K562 (cell line): ENCODE results near the gene RNF39. TPM values are rescaled to one million over a fixed set of nuclear protein-coding genes. Genes with fewer than 3 reads are reported as not detected.

Experiments
- ARHGAP35 ChIP-seq: fragments of 450-650 bp; IDR thresholded peaks from 2 replicates; pipeline ENCODE4 v1.6.1; 2018; ENCODE audit not compliant: partially characterized antibody
- CEBPG ChIP-seq, 3 experiments: fragments of 200-800 bp in 1 of 3; sonication (Bioruptor generic) in 1 of 3; sonication (generic) in 1 of 3; formaldehyde crosslinking in 1 of 3; IDR thresholded peaks in 2 of 3; conservative IDR thresholded peaks in 1 of 3; 2 replicates each; pipeline versions ENCODE4 v1.6.1 to v1.8.0; 2016 to 2022; ENCODE audit warnings: missing compliant biosample characterization in 2 of 3, missing genetic modification characterization in 2 of 3, mild to moderate bottlenecking in 1 of 3, missing genetic modification reagents in 1 of 3
- GTF2E2 ChIP-seq: fragments of 200-800 bp; sonication (Bioruptor generic); IDR thresholded peaks from 2 replicates; pipeline ENCODE4 v1.6.1; 2016; ENCODE audit warnings: missing genetic modification characterization, missing compliant biosample characterization
- KLF1 ChIP-seq: fragments of 450-650 bp; IDR thresholded peaks from 2 replicates; pipeline ENCODE4 v1.6.1; 2016; ENCODE audit warnings: missing genetic modification characterization, missing compliant biosample characterization
- MIER1 ChIP-seq: fragments of 450-650 bp; IDR thresholded peaks from 2 replicates; pipeline ENCODE4 v1.6.1; 2016; ENCODE audit warnings: antibody characterized with exemption, mild to moderate bottlenecking, low read depth
- PCBP2 ChIP-seq: fragments of 200-400 bp; formaldehyde crosslinking; IDR thresholded peaks from 2 replicates; pipeline ENCODE4 v1.6.1; 2018; ENCODE audit warnings: low read length, low read depth, mild to moderate bottlenecking, moderate library complexity; ENCODE audit not compliant: poor library complexity, severe bottlenecking
- RCOR1 ChIP-seq, 2 experiments: IDR thresholded peaks; 2 replicates each; pipeline ENCODE4 v1.6.1; 2012; ENCODE audit warnings: low read depth in 2 of 2, low read length in 2 of 2, borderline replicate concordance in 1 of 2, improper control_type of control experiment in 1 of 2
- U2AF2 ChIP-seq: fragments of 200-400 bp; formaldehyde crosslinking; optimal IDR thresholded peaks from 2 replicates; pipeline ENCODE3; 2017; ENCODE audit warnings: low read depth, mild to moderate bottlenecking, low read length
- ZNF347 ChIP-seq: fragments of 450-650 bp; formaldehyde crosslinking; IDR thresholded peaks from 2 replicates; pipeline ENCODE4 v1.4.0; 2020; ENCODE audit warnings: low read depth, mild to moderate bottlenecking, moderate library complexity
- polyA plus RNA-seq, 8 experiments: library from polyadenylated mRNA; depleted of rRNA in 4 of 8; stranded (reverse) in 5 of 8; unstranded in 3 of 8; fragments of >200 nt; fragmentation: Nextera tagmentation in 2 of 8; fragmentation: Illumina TruSeq in 1 of 8; extraction: Ambion mirVana in 2 of 8; extraction: Trizol in 1 of 8; gene quantifications; 2 replicates each; pipeline versions ENCODE4 v1.2.1 to v1.2.3, GENCODE V29; 2011 to 2014; ENCODE audit warnings: inconsistent platforms in 1 of 8, missing spikeins in 1 of 8
- total RNA-seq, 7 experiments: library from RNA; depleted of rRNA in 6 of 7; stranded (reverse); fragments of >200 nt in 6 of 7; fragmentation: Illumina TruSeq in 2 of 7; extraction: Trizol in 2 of 7; gene quantifications; 2 replicates each; pipeline versions ENCODE4 v1.2.1 to v1.2.3, GENCODE V29; 2011 to 2021; ENCODE audit warnings: low replicate concordance in 1 of 7
- TF ChIP-seq, protein P1 (sequence below): fragments of 200-600 bp; sonication (generic); IDR thresholded peaks from one replicate; pipeline ENCODE4 v1.6.1; 2012; ENCODE audit warnings: mild to moderate bottlenecking, low read depth, low read length, inconsistent platforms
- TF ChIP-seq, protein P2 (sequence below): fragments of 450-650 bp; formaldehyde crosslinking; IDR thresholded peaks from 2 replicates; pipeline ENCODE4 v1.4.0; 2022; ENCODE audit warnings: missing genetic modification characterization

RNF39 gene
- total and polyA plus RNA-seq, 9 of the 15 experiments (the other 6 are each of a cell fraction or from before 2014, with no cell fraction given), result not detected

DNA sequence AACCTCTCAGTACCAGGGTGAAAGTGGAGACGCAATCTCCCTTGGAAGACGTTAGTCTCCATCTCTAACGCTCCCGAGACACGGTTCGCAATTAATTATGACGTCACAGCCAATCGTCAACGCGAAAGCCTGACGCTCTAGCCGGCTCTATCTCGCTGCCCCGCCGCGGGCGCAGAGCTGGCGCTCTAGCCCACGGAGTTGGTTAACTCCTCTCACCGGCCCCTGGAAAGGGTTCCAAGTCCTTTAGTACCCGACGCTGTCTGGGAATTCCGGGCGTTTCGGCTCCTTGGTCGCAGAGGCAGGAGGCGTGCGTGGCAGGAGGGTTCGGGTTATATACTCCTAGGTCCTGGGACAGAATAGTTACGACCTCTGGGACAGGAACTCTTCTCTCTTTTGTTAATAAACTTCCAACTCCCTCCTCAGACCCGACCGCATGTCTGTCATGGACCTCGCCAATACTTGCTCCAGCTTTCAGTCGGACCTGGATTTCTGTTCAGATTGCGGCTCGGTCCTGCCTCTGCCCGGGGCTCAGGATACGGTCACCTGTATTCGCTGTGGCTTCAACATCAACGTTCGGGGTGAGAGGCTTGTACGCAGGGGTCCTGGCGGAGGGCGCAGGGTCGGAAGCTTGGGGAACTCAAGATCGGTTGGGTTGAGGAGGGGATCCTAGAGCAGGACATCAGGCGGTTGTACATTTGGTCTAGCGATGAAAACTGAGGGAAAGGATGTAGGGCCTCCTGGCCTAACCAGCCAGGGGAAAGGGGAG, 14.3 kb downstream of the RNF39 start, which contains the start of gene POLR1H (continued):
- TF ChIP-seq, protein P1, sequence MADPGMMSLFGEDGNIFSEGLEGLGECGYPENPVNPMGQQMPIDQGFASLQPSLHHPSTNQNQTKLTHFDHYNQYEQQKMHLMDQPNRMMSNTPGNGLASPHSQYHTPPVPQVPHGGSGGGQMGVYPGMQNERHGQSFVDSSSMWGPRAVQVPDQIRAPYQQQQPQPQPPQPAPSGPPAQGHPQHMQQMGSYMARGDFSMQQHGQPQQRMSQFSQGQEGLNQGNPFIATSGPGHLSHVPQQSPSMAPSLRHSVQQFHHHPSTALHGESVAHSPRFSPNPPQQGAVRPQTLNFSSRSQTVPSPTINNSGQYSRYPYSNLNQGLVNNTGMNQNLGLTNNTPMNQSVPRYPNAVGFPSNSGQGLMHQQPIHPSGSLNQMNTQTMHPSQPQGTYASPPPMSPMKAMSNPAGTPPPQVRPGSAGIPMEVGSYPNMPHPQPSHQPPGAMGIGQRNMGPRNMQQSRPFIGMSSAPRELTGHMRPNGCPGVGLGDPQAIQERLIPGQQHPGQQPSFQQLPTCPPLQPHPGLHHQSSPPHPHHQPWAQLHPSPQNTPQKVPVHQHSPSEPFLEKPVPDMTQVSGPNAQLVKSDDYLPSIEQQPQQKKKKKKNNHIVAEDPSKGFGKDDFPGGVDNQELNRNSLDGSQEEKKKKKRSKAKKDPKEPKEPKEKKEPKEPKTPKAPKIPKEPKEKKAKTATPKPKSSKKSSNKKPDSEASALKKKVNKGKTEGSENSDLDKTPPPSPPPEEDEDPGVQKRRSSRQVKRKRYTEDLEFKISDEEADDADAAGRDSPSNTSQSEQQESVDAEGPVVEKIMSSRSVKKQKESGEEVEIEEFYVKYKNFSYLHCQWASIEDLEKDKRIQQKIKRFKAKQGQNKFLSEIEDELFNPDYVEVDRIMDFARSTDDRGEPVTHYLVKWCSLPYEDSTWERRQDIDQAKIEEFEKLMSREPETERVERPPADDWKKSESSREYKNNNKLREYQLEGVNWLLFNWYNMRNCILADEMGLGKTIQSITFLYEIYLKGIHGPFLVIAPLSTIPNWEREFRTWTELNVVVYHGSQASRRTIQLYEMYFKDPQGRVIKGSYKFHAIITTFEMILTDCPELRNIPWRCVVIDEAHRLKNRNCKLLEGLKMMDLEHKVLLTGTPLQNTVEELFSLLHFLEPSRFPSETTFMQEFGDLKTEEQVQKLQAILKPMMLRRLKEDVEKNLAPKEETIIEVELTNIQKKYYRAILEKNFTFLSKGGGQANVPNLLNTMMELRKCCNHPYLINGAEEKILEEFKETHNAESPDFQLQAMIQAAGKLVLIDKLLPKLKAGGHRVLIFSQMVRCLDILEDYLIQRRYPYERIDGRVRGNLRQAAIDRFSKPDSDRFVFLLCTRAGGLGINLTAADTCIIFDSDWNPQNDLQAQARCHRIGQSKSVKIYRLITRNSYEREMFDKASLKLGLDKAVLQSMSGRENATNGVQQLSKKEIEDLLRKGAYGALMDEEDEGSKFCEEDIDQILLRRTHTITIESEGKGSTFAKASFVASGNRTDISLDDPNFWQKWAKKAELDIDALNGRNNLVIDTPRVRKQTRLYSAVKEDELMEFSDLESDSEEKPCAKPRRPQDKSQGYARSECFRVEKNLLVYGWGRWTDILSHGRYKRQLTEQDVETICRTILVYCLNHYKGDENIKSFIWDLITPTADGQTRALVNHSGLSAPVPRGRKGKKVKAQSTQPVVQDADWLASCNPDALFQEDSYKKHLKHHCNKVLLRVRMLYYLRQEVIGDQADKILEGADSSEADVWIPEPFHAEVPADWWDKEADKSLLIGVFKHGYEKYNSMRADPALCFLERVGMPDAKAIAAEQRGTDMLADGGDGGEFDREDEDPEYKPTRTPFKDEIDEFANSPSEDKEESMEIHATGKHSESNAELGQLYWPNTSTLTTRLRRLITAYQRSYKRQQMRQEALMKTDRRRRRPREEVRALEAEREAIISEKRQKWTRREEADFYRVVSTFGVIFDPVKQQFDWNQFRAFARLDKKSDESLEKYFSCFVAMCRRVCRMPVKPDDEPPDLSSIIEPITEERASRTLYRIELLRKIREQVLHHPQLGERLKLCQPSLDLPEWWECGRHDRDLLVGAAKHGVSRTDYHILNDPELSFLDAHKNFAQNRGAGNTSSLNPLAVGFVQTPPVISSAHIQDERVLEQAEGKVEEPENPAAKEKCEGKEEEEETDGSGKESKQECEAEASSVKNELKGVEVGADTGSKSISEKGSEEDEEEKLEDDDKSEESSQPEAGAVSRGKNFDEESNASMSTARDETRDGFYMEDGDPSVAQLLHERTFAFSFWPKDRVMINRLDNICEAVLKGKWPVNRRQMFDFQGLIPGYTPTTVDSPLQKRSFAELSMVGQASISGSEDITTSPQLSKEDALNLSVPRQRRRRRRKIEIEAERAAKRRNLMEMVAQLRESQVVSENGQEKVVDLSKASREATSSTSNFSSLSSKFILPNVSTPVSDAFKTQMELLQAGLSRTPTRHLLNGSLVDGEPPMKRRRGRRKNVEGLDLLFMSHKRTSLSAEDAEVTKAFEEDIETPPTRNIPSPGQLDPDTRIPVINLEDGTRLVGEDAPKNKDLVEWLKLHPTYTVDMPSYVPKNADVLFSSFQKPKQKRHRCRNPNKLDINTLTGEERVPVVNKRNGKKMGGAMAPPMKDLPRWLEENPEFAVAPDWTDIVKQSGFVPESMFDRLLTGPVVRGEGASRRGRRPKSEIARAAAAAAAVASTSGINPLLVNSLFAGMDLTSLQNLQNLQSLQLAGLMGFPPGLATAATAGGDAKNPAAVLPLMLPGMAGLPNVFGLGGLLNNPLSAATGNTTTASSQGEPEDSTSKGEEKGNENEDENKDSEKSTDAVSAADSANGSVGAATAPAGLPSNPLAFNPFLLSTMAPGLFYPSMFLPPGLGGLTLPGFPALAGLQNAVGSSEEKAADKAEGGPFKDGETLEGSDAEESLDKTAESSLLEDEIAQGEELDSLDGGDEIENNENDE, result no peak
- peak in 1 of 2 experiments; percentile 50; a peak in 1 of 4 replicates for TF ChIP-seq RCOR1 (IDR thresholded peaks at IDR 0.05; ENCODE audit: borderline replicate concordance in 1 of 2, low read depth in 2 of 2, low read length in 2 of 2)
- no peak for TF ChIP-seq ARHGAP35
- TF ChIP-seq CEBPG (CRISPR knock-in tag; IDR thresholded peaks at IDR 0.05), result 0 out of 2 replicates have a peak, but pooled peaks have one; percentile 22
- TF ChIP-seq CEBPG (tag; conservative IDR thresholded peaks at IDR 0.05 in 1 of 2, IDR thresholded peaks at IDR 0.05 in 1 of 2), result peak; percentile 72 to 90
- no peak for TF ChIP-seq ZNF347 (CRISPR knock-in tag)
- no peak for TF ChIP-seq PCBP2
- TF ChIP-seq GTF2E2 (tag), result peak; percentile 98
- no peak for TF ChIP-seq U2AF2
- TF ChIP-seq KLF1 (tag), result no peak
- TF ChIP-seq MIER1, result no peak
- TF ChIP-seq, protein P2, sequence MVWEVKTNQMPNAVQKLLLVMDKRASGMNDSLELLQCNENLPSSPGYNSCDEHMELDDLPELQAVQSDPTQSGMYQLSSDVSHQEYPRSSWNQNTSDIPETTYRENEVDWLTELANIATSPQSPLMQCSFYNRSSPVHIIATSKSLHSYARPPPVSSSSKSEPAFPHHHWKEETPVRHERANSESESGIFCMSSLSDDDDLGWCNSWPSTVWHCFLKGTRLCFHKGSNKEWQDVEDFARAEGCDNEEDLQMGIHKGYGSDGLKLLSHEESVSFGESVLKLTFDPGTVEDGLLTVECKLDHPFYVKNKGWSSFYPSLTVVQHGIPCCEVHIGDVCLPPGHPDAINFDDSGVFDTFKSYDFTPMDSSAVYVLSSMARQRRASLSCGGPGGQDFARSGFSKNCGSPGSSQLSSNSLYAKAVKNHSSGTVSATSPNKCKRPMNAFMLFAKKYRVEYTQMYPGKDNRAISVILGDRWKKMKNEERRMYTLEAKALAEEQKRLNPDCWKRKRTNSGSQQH (CRISPR knock-in tag), result no peak
